SIG-M5 (cell line): ENCODE results near the gene TMEM219.
"Not testable (repeated sequence)": the region's sequence is repeated elsewhere in the genome, so short reads cannot be mapped to it uniquely, and the experiment has no call there.

Source experiments
- DNase-seq: peaks from one replicate; lab custom pipeline; 2025; lab: John Stamatoyannopoulos, UW

TMEM219 gene

DNA sequence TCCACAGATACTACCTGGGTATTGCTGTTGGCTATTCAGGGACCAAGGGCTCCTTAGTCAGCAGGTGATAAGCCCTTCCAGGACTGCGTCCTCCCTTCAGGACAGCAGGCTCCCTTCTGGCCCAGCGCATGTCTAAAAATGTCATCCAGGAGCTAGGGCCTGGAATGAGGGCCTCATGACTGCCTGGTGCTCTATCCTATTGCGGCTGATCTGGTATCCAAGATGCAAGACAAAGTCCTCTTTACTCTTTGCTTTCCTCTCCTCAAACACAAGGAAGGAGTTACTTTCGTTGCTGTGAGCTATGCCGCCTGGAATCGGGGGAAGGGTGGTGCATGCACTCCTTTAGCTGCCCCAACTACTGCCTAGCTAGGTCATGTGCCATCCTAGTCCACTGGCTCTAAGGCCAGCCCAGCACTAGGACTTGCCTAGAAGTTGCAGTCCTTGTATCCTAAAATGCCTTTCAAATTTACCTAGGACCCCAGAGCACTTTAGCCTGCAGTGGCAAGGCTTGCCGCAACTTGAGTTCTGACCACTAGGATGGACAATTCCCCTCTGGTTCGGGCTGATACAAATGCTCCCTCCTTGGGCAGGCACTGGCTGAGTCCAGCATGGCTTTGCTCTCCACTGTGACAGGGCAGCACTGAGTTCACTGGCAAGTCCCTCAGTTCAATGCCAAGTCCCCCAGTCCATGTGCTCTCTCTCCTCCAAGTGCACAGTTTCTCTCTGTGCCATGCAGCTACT lies 10.1 kb upstream of the TMEM219 start:
- DNase-seq, result no peak

DNA sequence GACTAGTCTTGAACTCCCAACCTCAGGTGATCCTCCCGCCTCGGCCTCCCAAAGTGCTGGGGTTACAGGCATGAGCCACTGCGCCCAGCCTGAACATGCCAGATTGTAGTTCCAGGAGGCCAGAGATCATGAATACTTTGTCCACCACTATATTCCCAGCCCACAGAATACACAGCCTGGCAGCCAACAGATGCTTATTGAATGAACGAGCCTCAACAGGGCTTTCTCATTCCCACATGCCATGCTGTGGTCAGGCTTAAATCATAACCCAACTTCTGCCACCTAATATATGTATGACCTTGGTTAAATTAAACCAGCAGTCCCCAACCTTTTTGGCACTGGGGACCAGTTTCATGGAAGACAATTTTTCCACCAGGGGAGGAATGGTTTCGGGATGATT lies 3.1 kb upstream of the TMEM219 start:
- DNase-seq, result no peak

DNA sequence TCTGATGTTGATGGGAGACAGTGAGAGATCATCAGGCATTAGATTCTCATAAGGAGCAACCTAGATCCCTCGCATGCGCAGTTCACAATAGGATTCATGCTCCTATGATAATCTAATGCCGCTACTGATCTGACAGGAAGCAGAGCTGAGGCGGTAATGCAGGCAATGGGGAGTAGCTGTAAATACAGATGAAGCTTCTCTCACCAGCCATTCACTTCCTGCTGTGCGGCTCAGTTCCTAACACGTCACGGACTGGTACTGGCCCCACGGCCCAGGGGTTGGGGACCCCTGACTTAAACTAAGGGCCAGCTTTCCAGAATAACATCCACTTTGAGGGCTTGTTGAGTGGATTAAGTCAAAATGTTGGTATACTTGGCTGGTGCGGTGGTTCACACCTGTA lies 2.6 kb upstream of the TMEM219 start:
- no peak for DNase-seq

DNA sequence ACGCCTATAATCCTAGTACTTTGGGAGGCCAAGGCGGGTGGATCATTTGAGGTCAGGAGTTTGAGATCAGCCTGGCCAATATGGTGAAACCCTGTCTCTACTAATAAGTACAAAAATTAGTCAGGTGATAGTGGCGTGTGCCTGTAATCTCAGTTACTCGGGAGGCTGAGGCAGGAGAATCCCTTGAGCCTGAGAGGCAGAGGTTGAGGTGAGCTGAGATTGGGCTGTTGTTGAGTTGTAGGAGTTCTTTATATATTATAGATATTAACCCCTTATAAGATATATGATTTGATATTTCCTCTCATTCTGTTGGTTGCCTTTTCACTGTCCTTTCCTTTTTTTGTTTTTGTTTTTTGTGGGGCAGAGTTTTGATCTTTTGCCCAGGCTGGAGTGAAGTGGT lies 2.1 kb upstream of the TMEM219 start:
- DNase-seq, result not testable (repeated sequence)

DNA sequence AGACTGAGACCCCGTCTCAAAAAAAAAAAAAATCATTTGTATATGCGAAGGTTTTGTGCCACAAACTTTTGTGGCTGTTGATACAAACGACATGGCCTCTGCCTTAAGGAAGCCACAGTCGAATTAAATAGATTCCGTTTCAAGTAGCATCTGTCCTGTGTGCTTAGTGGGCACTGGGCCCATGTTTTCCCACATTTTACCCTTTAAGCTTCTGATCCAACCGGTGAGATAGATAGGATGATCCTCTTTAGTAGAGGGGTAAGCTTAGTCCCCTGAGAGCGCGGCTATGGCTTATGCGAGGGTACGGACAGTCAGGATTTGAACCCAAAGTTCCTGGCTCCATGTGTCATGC lies 776 bp upstream of the TMEM219 start:
- no peak for DNase-seq

DNA sequence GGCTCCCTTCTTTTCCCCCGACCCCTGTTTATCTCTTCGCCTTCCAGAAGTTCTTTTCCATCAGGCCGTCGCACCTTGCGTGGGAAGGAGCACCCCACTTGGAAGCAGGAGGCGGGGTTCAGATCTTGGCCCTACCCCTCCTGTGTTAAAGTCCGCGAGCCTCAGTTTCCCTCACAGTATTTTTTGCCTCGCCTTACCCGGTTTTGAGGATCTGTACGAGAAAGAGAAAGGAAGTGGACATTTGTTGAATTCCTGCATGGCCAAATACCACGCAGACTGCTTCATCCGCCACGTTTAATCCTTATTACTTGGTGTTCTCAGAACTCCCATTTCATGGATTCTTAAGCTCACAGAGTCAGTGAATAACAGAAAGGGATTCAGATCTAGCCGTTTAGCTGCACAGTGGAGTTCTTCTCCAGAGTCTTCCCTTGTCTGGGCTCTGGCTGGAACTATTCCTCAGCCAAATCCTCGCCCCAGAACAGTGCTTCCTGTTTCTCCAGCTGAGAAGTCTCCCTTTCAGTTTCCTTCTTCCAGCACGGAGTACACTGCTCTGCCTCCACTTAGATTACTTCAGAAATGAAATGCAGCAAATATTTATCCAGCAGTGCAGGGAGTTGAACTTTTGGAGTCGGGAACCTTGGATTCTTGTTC lies 590 bp downstream of the TMEM219 start:
- DNase-seq, result no peak

DNA sequence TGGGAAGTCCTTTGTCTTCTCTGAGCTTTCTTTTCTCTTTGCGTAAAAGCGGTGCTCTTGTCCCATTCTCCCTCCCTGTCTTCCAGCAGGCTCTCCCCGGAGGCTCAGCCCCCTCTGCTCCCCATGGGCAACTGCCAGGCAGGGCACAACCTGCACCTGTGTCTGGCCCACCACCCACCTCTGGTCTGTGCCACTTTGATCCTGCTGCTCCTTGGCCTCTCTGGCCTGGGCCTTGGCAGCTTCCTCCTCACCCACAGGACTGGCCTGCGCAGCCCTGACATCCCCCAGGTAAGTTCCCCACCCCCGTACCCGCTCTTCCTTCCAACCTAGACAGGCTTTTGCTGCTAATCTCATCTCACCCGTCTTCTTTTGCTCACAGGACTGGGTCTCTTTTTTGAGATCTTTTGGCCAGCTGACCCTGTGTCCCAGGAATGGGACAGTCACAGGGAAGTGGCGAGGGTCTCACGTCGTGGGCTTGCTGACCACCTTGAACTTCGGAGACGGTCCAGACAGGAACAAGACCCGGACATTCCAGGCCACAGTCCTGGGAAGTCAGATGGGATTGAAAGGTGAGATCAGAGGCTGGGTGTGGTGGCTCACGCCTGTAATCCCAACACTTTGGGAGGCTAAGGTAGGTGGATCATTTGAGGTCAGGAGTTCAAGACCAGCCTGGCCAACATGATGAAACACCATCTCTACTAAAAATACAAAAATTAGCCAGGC lies 1.3 kb downstream of the TMEM219 start:
- DNase-seq, result no peak

DNA sequence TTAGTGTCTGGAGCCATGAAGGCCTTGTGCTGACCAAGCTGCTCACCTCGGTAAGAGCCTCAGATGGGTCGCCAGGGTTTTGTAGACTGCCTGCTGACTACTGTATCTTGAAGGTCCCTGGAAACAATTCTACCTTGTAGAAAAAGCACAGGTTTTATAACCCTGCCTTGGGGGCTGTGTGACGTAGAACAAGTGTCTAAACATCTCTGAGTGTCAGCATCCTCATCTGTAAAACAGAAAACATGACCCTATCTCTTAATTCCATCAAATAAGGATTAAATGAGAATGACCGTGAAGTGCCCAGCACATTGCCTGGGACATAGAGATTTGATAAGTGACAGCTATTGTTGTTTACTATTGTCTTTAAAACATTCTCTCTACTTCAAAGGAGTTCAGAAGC lies 6.3 kb downstream of the TMEM219 start:
- no peak for DNase-seq

DNA sequence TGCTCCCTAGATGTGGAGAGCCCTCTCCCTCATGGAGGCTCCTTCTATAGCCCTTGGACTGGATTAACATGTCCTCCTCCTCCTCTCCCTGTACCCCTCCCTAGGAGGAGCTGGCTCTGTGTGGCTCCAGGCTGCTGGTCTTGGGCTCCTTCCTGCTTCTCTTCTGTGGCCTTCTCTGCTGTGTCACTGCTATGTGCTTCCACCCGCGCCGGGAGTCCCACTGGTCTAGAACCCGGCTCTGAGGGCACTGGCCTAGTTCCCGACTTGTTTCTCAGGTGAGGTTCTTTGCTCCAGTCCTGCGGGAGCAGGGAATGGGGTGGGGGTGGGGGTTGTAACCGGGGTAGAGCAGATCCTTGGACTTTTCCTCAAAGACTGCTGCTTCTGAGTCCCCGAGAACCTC lies 9.4 kb downstream of the TMEM219 start:
- no peak for DNase-seq

DNA sequence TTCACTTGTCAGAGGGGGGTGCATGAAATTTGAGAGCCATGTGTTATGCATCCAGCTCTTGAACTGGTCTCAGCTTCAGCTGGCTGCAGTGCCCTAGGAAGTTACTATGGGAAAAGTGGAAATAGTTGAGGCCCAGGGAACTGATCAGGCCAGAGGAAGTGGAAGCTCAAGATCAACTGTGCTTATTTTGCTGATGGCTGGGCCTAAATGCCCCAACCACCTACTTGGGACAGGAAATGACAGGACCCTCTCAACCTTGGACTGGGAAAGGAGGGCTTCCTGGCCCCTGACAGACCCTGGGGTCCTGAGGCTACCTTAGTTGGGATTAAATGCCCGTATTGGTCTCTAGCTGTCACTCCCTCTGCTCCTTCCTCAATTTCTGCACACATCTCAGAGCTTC lies 10.6 kb downstream of the TMEM219 start:
- DNase-seq, result no peak

DNA sequence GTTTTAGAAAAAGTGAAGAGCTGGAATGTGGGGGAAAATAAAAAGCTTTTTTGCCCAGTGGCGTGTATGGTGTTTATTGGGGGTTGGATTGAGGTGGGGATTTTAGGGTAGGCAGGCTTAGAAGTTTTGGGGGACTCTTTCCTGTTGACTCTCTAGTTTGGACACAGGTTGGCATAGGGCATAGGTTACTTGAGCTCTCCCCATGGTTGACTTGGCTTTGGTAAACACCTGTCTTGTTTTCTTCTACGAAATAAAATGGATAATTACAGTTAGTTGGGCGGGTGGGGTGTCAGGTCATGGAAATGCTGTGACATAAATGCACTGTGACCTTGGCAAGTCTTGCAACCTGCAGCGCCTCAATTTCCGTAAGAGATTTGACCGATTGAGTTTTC lies 11.1 kb downstream of the TMEM219 start:
- no peak for DNase-seq

DNA sequence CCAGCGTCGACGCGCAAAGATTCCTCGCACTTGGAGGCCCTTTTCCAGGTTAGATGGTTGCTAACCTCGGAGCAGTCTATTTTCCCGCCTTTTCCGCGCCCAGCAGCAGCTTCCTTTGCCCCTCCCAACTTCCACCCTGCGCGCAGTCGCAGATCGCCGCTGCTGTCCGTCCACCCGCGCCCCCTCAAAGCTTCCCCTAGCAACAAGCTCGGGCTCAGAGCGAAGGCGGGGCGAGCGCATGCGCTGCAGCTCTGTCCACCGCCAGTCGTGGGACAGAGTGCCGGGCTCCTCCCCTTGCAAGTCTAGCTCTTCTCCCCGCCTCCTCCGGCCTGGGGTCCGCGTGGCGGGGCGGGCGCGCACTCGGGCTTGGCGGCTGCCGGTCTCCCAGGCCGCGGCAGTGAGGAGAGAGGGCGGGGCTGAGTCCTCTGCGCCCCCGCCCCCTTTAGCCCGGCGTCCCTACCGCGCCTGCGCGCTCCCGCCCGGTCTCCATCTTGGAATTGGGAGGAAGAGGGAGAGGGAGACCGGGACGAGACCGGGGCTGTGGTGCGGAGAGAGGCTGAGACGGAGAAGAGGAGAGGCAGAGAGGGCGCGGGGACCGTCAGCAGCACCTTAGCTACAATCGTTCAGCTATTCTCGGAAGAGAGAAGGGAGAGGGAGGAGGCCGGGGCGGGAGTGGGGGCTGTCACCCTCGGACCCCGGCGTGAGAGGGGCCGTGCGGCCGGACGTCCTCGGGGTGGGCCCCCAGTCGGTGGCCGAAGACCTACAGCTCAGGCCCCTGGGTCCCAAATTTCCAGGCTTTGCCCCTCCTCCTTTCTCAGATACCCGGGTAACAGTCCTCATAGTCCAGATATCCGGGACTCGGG lies 11.7 kb downstream of the TMEM219 start, which contains the start of gene TAOK2:
Gene TAOK2 (plus strand): TSS at position 485 of the 863 bp plus-strand sequence. CDS start 3,905 bp downstream, outside the sequence.
- DNase-seq, result peak; percentile 72

DNA sequence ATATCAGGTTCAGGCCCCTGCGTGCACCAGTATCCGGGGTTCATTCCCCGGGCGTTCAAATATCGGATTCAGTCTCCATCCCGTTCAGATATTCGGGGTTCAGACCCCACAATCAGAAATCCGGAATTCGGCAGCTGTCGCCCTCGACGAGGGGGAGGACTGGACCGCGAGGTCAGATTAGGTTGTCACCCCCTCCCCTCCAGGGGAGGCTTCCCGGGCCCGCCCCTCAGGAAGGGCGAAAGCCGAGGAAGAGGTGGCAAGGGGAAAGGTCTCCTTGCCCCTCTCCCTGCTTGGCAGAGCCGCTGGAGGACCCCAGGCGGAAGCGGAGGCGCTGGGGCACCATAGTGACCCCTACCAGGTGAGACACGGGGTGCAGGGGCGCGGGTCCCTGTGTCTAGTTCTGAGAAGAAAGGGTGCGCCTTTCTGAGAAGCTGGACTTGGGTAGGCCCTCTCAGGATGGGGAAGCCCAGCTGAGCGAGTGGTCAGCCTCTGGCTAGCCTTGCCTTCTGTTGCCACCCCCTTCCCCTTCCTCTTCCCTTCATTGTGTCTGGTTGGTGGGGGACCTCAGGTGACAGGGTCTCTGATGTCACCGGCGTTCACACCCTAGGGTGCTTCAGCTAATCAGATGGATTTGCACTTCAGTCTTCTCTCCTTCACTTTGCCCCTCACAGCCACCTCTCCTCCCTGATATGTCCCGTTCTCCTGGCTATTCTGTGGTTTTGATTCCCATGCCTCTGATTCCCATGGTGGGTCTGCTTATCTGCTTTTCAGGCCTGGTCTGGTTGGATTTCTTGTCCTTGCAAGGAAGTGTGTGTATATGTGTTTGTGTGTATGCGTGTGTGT lies 12.6 kb downstream of the TMEM219 start:
- no peak for DNase-seq

DNA sequence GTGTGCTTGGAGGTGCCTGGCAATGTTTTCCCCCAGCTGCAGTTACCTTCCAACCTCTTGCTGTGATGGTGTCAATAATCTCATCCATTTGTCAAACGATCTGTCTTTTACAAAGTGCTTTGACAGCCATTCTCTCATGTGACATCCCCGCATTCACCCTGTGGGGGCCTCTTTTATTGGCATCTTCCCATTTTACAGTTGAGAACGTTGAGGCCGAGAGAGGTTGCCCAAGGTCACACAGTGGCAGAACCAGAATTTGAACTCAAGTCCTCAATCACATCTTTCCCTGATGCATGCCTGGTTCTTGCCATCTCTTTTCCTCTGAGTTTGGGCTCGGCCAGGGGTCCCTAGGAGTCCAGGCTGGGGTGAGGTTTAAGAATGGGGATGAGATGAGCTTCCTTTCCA lies 13.3 kb downstream of the TMEM219 start:
- DNase-seq, result no peak

DNA sequence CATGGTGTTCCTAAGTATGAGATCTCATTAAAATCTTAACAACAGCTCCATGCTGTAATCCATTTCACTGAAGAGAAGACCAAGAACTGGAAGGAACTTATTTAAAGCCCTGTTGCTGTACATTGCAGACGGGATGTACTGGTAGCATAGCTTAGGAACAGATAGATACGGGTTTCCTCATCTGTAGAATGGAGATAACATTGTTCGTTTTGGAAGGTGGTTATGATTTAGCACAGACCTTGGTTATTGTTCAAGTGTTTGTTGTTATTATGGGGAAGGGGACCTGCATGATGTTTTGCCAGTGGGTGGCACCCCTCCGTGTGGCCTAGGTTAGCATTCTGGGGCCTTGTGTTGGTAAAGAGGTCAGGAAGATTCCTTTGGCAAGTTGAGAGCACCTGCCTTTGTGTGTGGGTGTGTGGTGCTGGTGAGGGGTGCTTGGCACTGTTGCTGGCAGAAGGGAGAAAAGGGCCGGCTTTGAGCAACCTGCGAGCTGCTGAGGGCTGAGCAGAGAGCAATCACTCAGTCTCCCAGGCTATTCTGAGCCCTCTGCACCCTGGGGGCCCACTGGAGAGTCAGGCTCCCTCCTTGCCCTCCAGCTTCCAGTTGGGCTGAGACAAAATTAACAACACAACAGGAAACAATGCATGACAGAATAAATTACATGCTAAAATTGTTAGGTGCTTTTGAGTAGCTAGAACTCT lies 14.1 kb downstream of the TMEM219 start:
- no peak for DNase-seq

DNA sequence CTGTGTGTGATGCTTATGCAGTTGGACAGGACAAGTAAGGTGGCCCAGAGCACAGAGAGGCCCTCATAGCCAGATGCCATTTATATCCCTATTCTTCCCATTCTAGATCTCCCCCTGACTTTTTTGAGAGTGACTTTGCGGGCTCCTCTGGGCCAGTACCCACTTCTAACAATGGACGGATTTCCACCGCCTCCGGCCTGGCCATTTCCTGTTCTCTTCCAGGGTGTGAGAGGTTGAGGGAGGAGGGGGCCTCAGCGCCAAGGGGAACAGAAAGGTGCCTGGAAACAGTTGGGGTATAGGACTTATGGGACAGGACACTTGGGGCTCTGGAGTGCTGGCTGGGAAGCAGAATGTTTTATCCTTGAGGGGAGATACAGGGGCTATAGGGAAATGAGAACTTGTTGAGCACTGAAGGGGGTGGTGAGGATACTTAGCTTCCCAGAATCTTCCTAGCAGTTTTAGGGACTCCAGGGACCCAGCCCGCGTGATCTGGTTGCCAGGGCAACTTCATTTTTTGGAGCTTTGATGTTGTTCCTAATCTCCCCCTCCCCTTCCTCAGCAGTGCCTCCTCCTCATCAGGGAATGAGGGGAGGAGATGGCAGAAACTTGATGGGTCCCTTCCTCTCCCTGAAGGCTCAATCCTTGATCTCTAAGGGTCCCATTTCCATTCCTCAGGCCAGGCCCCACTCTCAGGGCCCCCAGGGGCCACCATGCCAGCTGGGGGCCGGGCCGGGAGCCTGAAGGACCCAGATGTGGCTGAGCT lies 15.4 kb downstream of the TMEM219 start:
- DNase-seq, result no peak

DNA sequence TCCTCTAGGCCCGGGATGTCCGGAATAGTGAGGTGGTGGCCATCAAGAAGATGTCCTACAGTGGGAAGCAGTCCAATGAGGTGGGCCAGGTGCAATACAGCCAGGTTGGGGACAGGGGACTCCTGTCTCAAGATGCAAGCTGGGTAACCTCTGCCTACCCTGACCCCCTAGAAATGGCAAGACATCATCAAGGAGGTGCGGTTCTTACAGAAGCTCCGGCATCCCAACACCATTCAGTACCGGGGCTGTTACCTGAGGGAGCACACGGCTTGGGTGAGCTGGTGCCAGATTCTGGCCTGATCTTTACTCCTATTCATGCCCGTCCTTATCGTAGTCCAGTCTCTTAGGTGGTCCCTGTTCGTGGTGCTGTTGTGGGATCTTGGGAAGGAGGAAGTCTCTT lies 16.2 kb downstream of the TMEM219 start:
- no peak for DNase-seq

DNA sequence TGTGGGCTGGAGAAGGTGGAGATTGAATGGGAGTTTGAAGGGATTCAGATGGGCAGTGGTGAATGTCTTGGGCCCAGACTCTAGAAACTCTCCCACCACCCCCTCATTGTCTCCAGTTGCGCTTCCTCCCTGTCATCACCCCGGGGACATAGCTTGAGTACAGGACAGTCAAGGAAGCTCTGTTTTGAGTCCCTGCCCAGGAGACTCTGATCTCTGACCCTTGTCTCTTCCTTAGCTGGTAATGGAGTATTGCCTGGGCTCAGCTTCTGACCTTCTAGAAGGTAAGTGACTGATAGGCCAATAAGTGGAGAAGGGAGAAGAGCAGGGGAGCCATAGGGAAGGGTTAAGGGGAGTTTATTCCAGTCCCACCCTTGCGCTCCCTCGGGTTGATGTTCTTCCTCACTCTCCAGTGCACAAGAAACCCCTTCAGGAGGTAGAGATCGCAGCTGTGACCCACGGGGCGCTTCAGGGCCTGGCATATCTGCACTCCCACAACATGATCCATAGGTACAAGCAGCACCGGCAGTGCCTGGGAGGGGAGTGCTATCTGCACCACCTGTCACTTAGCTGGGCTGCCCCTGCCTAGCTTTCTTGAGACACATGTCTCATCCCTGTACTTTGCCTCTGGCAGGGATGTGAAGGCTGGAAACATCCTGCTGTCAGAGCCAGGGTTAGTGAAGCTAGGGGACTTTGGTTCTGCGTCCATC lies 16.8 kb downstream of the TMEM219 start:
- DNase-seq, result no peak
